GM19240 (cell line): ENCODE data around the gene TMEM167A.
"Not testable (repeated sequence)": the region's sequence is repeated elsewhere in the genome, so short reads cannot be mapped to it uniquely, and the experiment has no call there.

Experiments used
- DNase-seq: peaks from one replicate; pipeline ENCODE4 v3.0.0; 2011; ENCODE audit warnings: low spot score; ENCODE audit not compliant: insufficient read length

TMEM167A gene

DNA sequence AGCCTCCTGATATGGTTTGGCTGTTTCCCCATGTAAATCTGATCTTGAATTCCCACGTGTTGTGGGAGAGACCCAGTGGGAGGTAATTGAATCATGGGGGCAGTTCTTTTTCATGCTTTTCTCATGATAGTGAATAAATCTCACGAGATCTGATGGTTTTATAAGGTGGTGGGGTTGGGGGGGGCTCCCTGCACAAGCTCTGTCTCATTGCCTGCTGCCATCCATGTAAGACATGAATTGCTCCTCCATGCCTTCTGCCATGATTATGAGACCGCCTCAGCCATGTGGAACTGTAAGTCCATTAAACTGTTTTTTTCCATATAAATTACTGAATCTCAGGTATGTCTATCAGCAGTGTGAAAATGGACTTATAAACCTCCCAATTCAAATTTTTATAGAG lies 13.0 kb upstream of the TMEM167A start:
- DNase-seq: no peak

DNA sequence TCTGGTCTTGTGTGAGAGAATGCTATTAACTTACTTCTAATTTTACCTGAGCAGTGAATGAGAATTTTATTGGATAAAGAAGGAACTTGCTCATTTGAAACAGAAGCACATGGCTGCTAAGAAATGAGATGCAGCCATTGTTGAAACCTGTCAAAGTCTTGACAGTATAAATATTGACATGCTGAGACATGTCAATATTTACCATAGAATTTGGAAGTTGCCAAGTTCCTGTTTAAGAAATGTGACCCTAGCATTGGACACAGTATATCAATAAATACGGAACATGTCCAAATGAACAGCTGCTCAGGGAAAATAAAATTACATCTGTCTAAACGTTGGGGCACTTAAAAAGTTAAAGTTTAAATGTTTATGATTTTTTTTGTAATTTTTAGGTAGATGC lies 7.9 kb upstream of the TMEM167A start:
- no peak for DNase-seq

GRCh38 chr5:83084336-83084735 lies 7.1 kb upstream of the TMEM167A start:
- DNase-seq: no peak

DNA sequence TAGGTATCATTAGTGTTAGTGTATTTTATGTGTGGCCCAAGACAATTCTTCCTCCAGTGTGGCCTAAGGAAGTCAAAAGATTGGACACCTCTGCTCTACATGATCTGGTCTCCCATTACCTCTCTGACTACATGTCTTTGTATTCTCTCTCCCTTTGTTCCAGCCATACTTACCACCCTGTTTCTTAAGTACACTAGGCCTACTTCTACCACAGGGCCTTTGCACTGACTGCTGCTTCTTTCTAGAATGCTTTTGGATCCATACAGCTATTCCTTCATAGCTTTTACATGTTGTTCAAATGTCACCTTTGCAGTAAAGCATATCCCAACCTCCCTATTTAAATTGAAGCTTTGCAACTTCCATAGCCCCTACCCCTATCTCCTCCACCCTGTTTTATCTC lies 5.6 kb upstream of the TMEM167A start:
- no peak for DNase-seq

GRCh38 chr5:83077662-83078261 lies 568 bp upstream of the TMEM167A start:
- DNase-seq: no peak

DNA sequence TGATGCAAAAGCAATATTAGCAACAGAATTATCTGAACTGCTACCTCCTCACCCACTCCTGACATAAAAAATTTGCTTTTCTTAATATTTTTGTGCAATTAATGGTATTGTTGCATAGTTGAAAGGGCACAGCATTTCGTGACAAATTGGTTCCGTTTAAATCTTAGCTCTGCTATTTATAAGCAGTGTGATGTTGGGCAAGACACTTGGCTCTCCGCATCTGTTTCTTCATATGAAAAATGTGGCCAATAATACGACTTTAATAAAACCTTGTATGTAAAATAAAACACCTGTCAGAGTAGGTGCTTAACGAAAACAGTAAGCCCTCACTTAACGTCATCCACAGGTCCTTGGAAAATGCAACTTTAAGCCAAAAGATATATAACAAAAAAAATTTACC lies 4.2 kb downstream of the TMEM167A start:
- no peak for DNase-seq

DNA sequence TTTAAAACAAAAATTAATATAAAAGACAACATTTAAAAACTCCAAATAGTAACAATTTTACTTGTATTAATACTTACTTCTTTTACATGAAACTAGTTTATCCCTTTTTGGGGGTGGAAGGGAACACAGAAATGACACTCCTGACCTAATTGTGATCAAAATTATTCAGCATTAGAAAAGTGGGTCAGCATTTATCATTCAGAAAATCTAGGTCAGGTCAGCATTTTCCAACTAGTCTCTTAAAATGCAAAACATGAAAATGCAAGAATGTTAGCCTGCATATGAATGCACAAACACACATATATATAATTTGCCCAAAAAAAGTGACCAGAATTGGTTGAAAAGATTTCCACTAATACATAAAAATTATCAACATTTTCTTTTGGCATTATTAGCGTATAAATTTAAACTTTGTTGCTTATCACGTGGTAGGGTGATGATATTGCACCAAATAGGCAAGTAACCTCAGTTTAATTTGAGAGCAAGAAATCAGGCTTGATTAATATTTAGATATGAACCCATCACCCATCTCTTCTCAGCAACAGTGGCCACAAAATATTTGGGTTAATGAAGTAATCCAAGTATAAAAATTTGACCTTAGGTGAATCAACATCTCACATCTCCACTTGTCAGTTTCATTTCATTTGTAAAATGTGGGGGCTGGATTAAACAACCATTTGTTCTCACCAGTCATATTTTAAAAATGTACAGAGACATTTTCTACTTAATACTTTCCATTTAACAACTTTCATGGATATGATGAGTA lies 5.7 kb downstream of the TMEM167A start:
- DNase-seq: no peak

- no peak for DNase-seq
Observed at GRCh38 chr5:83069096-83069799, 7.9 kb downstream of the TMEM167A start.

GRCh38 chr5:83067377-83067776 lies 9.8 kb downstream of the TMEM167A start:
- DNase-seq: not testable (repeated sequence)

GRCh38 chr5:83066548-83067110 lies 10.6 kb downstream of the TMEM167A start:
- DNase-seq: no peak

GRCh38 chr5:83059341-83059740 lies 17.9 kb downstream of the TMEM167A start:
- DNase-seq: no peak

GRCh38 chr5:83058726-83059125 lies 18.5 kb downstream of the TMEM167A start:
- DNase-seq: no peak

DNA sequence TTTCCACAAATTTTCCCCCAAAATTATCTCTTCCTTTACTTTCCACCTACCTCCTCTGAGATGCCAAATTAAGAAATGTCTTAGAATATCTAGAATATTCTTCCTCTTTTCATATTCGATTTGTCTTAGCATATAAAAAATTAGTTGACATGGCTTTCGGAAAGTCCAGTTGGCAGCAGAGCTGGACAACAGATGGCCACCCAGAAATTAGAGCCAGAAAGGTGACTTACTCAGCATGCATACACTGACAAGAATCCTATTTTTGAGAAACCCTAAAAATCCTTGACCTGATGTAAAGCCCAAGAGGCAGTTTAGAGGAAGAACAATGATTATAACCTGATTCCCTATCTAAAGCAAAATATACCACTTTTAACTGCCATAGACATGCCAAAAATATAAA lies 22.0 kb downstream of the TMEM167A start:
- DNase-seq: no peak

DNA sequence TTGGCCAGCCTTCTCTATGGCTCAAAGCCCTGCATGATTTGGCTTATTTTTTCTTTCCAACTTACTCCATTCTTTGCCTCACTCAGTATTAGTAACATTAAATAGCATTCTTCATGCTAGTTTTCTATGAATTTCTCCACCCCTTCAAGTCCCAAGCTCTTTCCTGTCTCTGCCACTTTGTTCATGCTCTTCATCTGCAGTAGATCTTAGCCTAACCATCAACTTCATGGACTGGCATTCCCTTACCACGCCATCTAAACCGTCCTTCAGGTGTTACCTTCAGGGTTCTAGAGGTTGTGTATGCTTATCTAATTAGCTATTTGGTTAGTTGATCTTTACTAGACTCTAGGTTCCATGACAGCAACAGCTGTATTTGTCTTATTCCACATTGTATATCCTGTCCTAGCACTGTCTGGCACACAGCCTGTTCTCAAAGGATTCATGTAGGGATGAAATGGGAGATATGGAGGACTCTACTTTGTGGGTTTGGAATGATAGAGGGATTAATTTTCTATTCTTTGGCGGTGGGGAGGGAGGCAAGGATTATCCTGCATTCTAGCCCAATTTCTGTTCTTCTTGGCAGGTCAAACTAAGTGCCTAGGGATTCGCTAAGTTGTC lies 26.4 kb downstream of the TMEM167A start:
- DNase-seq: no peak

- DNase-seq: no peak
Observed at GRCh38 chr5:83049370-83049885, 27.8 kb downstream of the TMEM167A start.

- DNase-seq: no peak
Observed at GRCh38 chr5:83048811-83049210, 28.4 kb downstream of the TMEM167A start.

- no peak for DNase-seq
Observed at GRCh38 chr5:83048277-83048676, 28.9 kb downstream of the TMEM167A start.

GRCh38 chr5:83044926-83045325 lies 32.3 kb downstream of the TMEM167A start:
- DNase-seq: no peak

- no peak for DNase-seq
Observed at GRCh38 chr5:83042507-83042906, 34.7 kb downstream of the TMEM167A start.

GRCh38 chr5:83038924-83039323 lies 38.3 kb downstream of the TMEM167A start:
- no peak for DNase-seq

DNA sequence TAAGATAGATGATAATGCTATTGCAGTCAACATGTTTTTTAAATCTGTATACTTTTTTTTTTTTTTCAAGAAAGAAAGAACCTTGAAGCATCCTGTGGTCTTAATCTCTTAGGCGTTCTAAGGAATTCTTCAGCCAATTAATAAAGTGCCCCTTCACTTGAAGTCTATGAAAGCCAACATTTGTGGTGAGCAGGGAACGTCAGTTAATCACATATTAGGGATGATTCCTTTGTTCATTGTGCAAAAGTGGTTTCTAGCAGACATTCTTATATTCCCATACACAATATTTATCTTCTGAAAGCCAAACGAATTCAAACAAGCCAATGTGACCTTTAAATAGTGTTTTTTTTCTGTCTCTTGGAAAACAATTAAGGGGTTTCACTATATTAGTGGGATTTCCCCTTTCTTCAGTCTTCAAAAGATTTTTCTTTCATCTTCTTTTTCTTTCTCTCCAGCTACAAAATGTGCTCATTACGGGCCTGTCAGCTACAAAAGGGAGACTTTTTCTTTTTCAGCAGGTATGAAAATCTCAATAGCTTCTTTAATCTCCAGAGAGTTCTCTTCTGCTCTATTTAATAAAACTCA lies 40.1 kb downstream of the TMEM167A start:
- DNase-seq: no peak
